A673 (cell line): ENCODE data around the gene LEPROT. TPM values are rescaled to one million over a fixed set of nuclear protein-coding genes. Genes with fewer than 3 reads are reported as not detected.

ENCODE experiments used
- BruUV-seq: library from RNA; stranded (reverse); fragments of 400-500 nt; replicated peaks from 2 replicates; lab custom pipeline; 2021; lab: Mats Ljungman, UMichigan
- CTCF ChIA-PET: fragments of 300-600 bp; sonication (Branson Sonifier 250); formaldehyde crosslinking; loops from one replicate; lab custom pipeline; 2022; ENCODE audit warnings: antibody characterized with exemption; lab: Charles Lee
- POLR2A ChIA-PET: fragments of 300-600 bp; sonication (Branson Sonifier 250); formaldehyde crosslinking; loops from one replicate; lab custom pipeline; 2022; ENCODE audit warnings: antibody characterized with exemption; ENCODE audit not compliant: low non-redundant PET; lab: Charles Lee
- DNase-seq: peaks from one replicate; pipeline ENCODE4 v3.0.0-alpha.2; 2015; ENCODE audit warnings: low spot score
- H3K27ac ChIP-seq: fragments of 200-600 bp; sonication (generic); 2 replicates; pipeline ENCODE4 v1.5.1; 2016; ENCODE audit warnings: mixed run types, low read depth, mild to moderate bottlenecking, mixed read lengths, antibody characterized with exemption, low read length; ENCODE audit not compliant: poor library complexity, severe bottlenecking
- H3K27me3 ChIP-seq: fragments of 200-600 bp; sonication (generic); replicated peaks from 2 replicates; pipeline ENCODE4 v1.6.1; 2017; ENCODE audit warnings: mixed run types, low read depth, mild to moderate bottlenecking, mixed read lengths, antibody characterized with exemption, low read length; ENCODE audit not compliant: insufficient read depth, poor library complexity
- H3K36me3 ChIP-seq: fragments of 200-600 bp; sonication (generic); 2 replicates; pipeline ENCODE4 v1.6.1; 2016; ENCODE audit warnings: mixed run types, mild to moderate bottlenecking, mixed read lengths, antibody characterized with exemption, low read length; ENCODE audit not compliant: insufficient read depth, poor library complexity, severe bottlenecking
- H3K4me1 ChIP-seq: fragments of 200-600 bp; sonication (generic); 2 replicates; pipeline ENCODE4 v1.6.1; 2017; ENCODE audit warnings: mixed run types, mild to moderate bottlenecking, mixed read lengths, antibody characterized with exemption, low read length; ENCODE audit not compliant: insufficient read depth, poor library complexity, severe bottlenecking
- H3K4me3 ChIP-seq: fragments of 200-600 bp; sonication (generic); 2 replicates; pipeline ENCODE4 v1.5.1; 2016; ENCODE audit warnings: low read depth, mixed run types, mild to moderate bottlenecking, mixed read lengths, low read length; ENCODE audit not compliant: poor library complexity, severe bottlenecking
- H3K9me3 ChIP-seq: fragments of 200-600 bp; sonication (generic); 2 replicates; pipeline ENCODE4 v1.6.1; 2016; ENCODE audit warnings: mixed run types, low read depth, mild to moderate bottlenecking, mixed read lengths, antibody characterized with exemption, low read length; ENCODE audit not compliant: poor library complexity, severe bottlenecking
- CTCF ChIP-seq: fragments of 300-800, 200-600 bp; sonication (generic); conservative IDR thresholded peaks from 2 replicates; pipeline ENCODE4 v1.5.1; 2017; ENCODE audit warnings: low read depth, mild to moderate bottlenecking, antibody characterized with exemption, low read length, moderate library complexity, mixed read lengths
- EZH2 ChIP-seq: fragments of 200-600 bp; sonication (generic); IDR thresholded peaks from 2 replicates; pipeline ENCODE4 v1.6.1; 2017; ENCODE audit warnings: borderline replicate concordance, low read depth, mild to moderate bottlenecking, mixed read lengths, antibody characterized with exemption, low read length; ENCODE audit not compliant: poor library complexity, severe bottlenecking
- intact Hi-C: fragments of 100-400 bp; cut with micrococcal nuclease; formaldehyde crosslinking; loops from one replicate; pipeline ENCODE4 v1.10.0; 2022; ENCODE audit not compliant: unreplicated experiment
- total RNA-seq: library from RNA; stranded (reverse); gene quantifications from 2 replicates; pipeline ENCODE4 v1.2.3, GENCODE V29; 2021

Gene LEPROT
- total RNA-seq, 1 experiment from 2014 or later, result 24.8 TPM

GRCh38 chr1:65412984-65413375, 7.5 kb upstream of the LEPROT start:
- Histone ChIP-seq H3K4me3 (no peak overlapping the region), H3K9me3 (no peaks in the 10 kb centered on the region), H3K27me3 (peaks cover 5% of the 10 kb centered on the region), H3K36me3 (no peaks in the 10 kb centered on the region), H3K4me1 (no peaks in the 10 kb centered on the region), H3K27ac (no peak overlapping the region)
- BruUV-seq, result no TSS peak
- TF ChIP-seq EZH2 (no peak), CTCF (no peak)
- no peak for DNase-seq
- POLR2A ChIA-PET, result no interaction called here
- intact Hi-C loops, result no loop called here
- CTCF ChIA-PET, result no interaction called here

GRCh38 chr1:65414538-65414937, 5.9 kb upstream of the LEPROT start:
- BruUV-seq, result no TSS peak
- no peak for DNase-seq
- H3K4me3 ChIP-seq, result no peak overlapping the region
- intact Hi-C loops, result no loop called here
- POLR2A ChIA-PET, result no interaction called here
- CTCF ChIA-PET, result no interaction called here
- H3K4me1 ChIP-seq, result peaks cover 4% of the 10 kb centered on the region
- peaks cover 5% of the 10 kb centered on the region for H3K27me3 ChIP-seq
- TF ChIP-seq EZH2 (no peak), CTCF (no peak)
- H3K9me3 ChIP-seq, result no peaks in the 10 kb centered on the region
- H3K36me3 ChIP-seq, result no peaks in the 10 kb centered on the region
- no peak overlapping the region for H3K27ac ChIP-seq

GRCh38 chr1:65416767-65417166, 3.7 kb upstream of the LEPROT start:
- BruUV-seq, result no TSS peak
- DNase-seq, result no peak
- H3K36me3 ChIP-seq, result no peaks in the 10 kb centered on the region
- no peaks in the 10 kb centered on the region for H3K9me3 ChIP-seq
- ChIA-PET CTCF (no interaction called here), POLR2A (no interaction called here)
- peaks cover 5% of the 10 kb centered on the region for H3K27me3 ChIP-seq
- H3K4me3 ChIP-seq, result no peak overlapping the region
- peaks cover 5% of the 10 kb centered on the region for H3K4me1 ChIP-seq
- intact Hi-C loops, result no loop called here
- H3K27ac ChIP-seq, result no peak overlapping the region
- no peak for TF ChIP-seq EZH2
- TF ChIP-seq CTCF, result no peak
